Large intestine (tissue), 3 donors: Measurements from ENCODE around the gene ADAMTS17. TPM values are rescaled to one million over a fixed set of nuclear protein-coding genes. Genes with fewer than 3 reads are reported as not detected.

ENCODE experiments used
- DNase-seq, 2 donors: peaks; one replicate each; pipeline versions ENCODE4 v3.0.0 to v3.0.0-alpha.2; 2013
- H3K27ac ChIP-seq: one replicate; pipeline ENCODE4 v1.5.1; 2013; ENCODE audit warnings: low read length
- H3K27me3 ChIP-seq: 2 replicates; pipeline ENCODE4 v1.6.1; 2013; ENCODE audit warnings: low read length; ENCODE audit not compliant: control insufficient read depth, insufficient read depth
- H3K36me3 ChIP-seq: 2 replicates; pipeline ENCODE4 v1.6.1; 2013; ENCODE audit warnings: low read length; ENCODE audit not compliant: control insufficient read depth, insufficient read depth
- H3K4me1 ChIP-seq: one replicate; pipeline ENCODE4 v1.6.1; 2013; ENCODE audit warnings: low read length; ENCODE audit not compliant: control insufficient read depth, insufficient read depth
- H3K4me3 ChIP-seq: one replicate; pipeline ENCODE4 v1.5.1; 2013; ENCODE audit warnings: low read length
- H3K9me3 ChIP-seq: one replicate; pipeline ENCODE4 v1.6.1; 2013; ENCODE audit warnings: mild to moderate bottlenecking, low read depth, low read length, moderate library complexity; ENCODE audit not compliant: control insufficient read depth
- WGBS: methylation state at CpG from one replicate; pipeline ENCODE4 v1.1.5; 2013; ENCODE audit warnings: low lambda C conversion rate; ENCODE audit not compliant: insufficient coverage; 5-methylcytosine and 5-hydroxymethylcytosine counted together
- polyA plus RNA-seq: library from polyadenylated mRNA; unstranded; fragments of 120-200 nt; gene quantifications from one replicate; pipeline ENCODE4 v1.2.1, GENCODE V29; 2013

The ADAMTS17 gene
- polyA plus RNA-seq, 1 donor: 3.7 TPM

DNA sequence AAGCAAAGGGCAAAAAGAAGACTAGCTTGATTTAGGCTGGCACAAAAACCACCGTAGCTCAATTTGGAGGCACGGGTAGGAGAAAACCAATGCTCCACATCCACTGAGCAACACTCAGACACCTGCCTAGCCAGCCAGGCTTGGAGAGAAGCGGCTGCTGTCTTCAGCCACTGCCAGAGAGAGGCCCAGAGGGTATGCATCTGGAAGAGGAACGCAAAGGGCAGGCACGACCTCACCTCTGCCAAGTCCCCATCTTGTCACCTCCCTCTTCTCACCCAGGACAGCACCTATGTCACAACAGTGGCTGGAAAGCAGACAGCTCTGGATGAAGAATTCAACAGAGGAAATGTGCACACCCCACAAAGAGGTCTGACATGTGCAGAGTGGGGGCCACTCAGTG is 93.5 kb downstream of the ADAMTS17 start:
- Histone ChIP-seq H3K27me3 (no peaks in the 10 kb centered on the region), H3K27ac (no peak overlapping the region), H3K36me3 (no peaks in the 10 kb centered on the region), H3K4me1 (peaks cover 3% of the 10 kb centered on the region), H3K4me3 (no peak overlapping the region), H3K9me3 (no peaks in the 10 kb centered on the region)
- no CpG with 5 or more reads among the region's 5 CpGs for WGBS
- no peak for DNase-seq

DNA sequence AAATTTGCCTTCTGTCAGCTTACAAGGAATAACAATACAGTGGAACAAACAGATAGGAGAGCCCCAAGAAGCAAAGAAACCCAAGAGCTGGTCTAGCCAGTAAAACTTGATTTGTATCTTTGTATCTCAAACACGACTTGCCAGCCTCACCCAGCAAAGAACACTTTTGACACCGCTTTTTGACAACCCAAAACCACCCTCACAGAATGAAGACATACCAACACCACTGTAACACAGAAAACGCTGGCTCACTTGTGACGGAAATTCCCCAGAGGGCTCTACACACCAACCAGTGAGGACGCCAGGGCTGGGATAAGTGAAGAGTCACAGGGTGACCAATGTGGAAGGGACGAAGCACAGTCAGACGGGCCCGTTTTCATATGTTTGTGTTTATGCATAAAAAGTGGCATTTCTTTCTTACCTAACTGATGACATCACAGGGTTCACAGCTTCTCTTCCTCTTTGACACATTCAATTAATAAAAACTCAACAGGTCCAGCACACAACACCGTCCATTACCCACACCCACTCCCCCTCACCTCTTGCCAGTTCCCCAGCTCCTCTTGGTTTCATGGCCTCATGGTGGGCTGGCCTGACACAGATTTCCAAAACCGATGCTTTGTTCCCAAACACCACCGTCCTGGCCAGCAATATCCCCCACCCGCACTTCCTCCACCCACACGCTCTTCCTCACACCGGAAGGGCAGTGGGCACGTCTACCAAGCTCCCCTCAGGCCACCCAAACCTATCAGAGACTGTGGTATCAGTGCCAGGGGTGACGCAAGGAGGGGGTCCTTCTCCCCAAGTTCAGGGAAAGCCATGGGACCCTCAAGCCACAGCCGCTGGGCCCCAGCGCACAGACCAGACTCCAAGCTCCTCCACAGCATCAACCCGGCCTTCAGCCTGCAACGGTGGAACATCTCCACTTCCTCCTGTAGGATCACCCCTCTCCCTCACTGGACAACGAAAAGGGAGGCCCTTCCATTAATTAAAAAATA is 94.2 kb downstream of the ADAMTS17 start:
- 78% methylated on average over 3 of the region's 21 CpGs for WGBS
- H3K27ac ChIP-seq: no peak overlapping the region
- H3K4me1 ChIP-seq: peaks cover 3% of the 10 kb centered on the region

DNA sequence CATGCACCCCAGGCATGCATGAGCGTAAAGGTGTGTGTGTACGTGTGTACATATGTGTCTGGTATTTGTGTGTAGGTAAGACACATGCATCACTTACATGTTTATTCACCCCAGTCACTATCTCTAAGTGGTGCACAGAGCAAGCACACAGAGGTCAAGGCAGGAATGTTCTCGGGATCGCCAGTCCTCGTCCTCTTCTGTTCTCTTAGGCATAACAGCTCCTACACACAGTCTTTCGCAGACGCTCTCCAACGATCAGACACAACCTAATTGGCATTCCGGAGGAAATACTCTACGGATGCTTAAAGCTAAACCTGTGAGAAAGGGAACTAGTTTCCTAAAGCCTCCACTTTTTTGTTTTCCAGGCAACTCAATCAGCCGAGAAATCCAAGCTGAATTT is 95.9 kb downstream of the ADAMTS17 start:
- no CpG with 5 or more reads among the region's 11 CpGs for WGBS
- Histone ChIP-seq H3K27ac (no peak overlapping the region), H3K9me3 (no peaks in the 10 kb centered on the region), H3K27me3 (no peaks in the 10 kb centered on the region), H3K36me3 (no peaks in the 10 kb centered on the region), H3K4me1 (peaks cover 3% of the 10 kb centered on the region), H3K4me3 (no peak overlapping the region)
- DNase-seq: no peak

More for the DNA sequence above, 94.2 kb downstream of the ADAMTS17 start:
- H3K27me3 ChIP-seq: no peaks in the 10 kb centered on the region
- DNase-seq: no peak
- no peak overlapping the region for H3K4me3 ChIP-seq
- no peaks in the 10 kb centered on the region for H3K9me3 ChIP-seq
- no peaks in the 10 kb centered on the region for H3K36me3 ChIP-seq

DNA sequence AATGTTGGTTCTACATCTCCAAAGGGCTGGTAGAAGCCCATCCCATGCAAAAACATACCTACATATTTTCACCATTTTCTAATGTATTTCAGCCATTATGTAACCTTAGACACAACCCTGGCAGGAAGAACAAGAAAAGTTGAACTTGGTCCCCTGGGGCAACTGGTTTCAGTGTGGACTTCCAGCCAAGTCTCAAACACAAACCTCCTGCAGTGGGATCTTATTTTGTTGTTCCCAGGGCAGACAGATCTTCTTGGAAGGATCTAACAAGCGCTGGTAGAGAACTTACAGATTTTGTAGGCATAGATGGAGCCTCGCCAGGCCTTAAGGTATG is 96.3 kb downstream of the ADAMTS17 start:
- no peaks in the 10 kb centered on the region for H3K9me3 ChIP-seq
- peaks cover 3% of the 10 kb centered on the region for H3K4me1 ChIP-seq
- no peak for DNase-seq
- no CpG with 5 or more reads among the region's 2 CpGs for WGBS
- no peak overlapping the region for H3K4me3 ChIP-seq
- H3K27ac ChIP-seq: no peak overlapping the region
- H3K27me3 ChIP-seq: no peaks in the 10 kb centered on the region
- H3K36me3 ChIP-seq: no peaks in the 10 kb centered on the region

DNA sequence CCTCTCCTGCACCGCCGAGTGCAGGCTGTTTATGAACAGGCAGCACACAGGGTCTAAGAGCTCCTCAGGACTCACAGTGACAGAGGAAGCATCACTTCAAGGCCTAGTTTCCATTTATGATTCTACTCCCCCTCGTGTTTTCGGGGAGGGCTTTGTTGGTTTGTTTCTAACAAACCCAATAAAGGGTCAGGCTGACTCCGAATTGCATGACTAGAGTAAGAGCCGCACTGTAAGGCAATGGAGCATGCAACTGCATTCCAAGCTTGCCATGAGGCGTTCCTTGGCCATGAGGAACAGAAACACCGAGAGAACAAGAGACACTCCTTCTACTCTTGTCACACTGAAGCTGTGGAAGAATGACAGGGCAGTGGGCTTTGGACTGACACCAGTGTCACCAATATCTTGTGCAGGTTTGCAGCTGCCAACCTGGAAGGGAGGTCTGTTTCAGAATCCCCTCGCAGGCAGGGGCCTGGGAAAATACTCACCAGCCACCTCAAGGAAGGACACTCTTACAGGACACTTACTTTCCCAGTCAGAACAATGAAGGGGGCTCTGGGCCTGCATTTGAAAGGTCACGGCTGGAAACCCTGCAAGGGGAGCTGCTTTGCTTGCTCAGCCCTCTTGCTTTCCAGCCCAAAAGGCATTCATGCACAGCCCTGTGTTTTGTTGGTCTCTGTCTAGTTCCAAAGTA is 96.8 kb downstream of the ADAMTS17 start:
- WGBS: no CpG with 5 or more reads among the region's 10 CpGs
- no peak overlapping the region for H3K27ac ChIP-seq
- H3K4me3 ChIP-seq: no peak overlapping the region
- no peaks in the 10 kb centered on the region for H3K9me3 ChIP-seq
- DNase-seq: no peak
- no peaks in the 10 kb centered on the region for H3K27me3 ChIP-seq
- no peaks in the 10 kb centered on the region for H3K36me3 ChIP-seq
- peaks cover 3% of the 10 kb centered on the region for H3K4me1 ChIP-seq

DNA sequence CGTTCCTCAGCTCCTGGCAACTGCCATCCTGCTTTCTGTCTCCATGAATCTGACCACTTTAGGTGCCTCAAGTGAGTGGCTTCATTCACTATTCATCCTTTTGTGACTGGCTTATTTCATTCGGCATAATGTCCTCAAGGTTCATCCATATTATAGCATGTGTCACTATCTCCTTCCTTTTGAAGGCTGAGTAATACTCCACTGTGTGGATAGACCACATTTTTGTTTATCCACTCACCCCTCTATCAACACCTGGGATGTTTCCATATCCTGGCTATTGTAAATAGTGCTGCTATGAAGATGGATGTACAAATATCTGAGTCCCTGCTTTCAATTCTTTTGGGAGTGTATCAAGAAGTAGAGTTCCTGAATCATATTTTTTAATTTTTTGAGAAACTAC is 98.8 kb downstream of the ADAMTS17 start:
- no CpG with 5 or more reads among the region's 2 CpGs for WGBS
- no peaks in the 10 kb centered on the region for H3K27me3 ChIP-seq
- H3K4me3 ChIP-seq: no peak overlapping the region
- peaks cover 3% of the 10 kb centered on the region for H3K4me1 ChIP-seq
- H3K9me3 ChIP-seq: no peaks in the 10 kb centered on the region
- no peaks in the 10 kb centered on the region for H3K36me3 ChIP-seq
- H3K27ac ChIP-seq: no peak overlapping the region
- DNase-seq: no peak

DNA sequence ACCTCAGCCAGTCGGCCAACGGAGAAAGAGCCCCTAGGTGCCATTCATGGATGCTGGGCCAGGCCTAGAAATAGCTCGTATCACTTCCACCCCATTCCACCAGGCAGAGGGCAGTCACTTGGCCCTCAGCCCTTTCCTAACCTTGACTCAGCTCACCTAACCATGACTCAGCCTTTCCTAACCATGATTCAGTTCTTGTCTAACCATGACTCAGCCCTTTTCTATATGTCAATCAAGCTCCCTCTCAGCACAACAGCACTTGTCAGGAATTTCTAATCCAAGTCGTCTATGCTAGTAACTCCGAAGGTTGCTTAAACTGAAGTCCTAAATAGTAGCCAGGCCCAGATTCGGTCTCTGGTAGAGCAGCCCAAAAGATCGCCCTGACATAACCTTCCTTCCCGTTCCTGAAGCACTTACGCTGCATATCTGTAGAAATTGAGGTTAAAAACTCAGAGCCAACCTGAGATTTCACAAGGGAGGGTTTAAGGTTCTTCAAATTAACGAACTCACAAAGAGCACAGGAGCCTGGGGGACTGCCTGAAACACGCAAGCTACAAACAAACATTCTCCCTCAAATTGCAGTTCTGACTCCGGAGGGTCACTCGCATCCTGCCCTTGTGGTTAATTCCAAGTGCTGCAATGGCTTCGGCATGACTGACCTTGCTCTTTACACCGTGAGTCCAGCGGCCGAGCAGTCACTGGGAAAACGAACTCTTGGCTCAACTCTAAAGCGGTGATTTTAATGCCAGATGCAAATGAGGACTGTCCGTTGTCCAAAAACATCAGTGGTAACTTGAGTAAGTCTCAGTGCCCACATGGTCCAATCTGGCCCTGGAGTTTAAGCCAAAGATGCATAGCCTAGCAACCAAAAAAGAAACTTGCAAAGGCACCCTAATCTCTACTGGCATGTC is 99.9 kb downstream of the ADAMTS17 start:
- Histone ChIP-seq H3K36me3 (no peaks in the 10 kb centered on the region), H3K4me3 (no peak overlapping the region), H3K27me3 (no peaks in the 10 kb centered on the region), H3K4me1 (peaks cover 3% of the 10 kb centered on the region), H3K9me3 (no peaks in the 10 kb centered on the region), H3K27ac (no peak overlapping the region)
- DNase-seq: no peak
- WGBS: 90% methylated on average over 4 of the region's 20 CpGs

DNA sequence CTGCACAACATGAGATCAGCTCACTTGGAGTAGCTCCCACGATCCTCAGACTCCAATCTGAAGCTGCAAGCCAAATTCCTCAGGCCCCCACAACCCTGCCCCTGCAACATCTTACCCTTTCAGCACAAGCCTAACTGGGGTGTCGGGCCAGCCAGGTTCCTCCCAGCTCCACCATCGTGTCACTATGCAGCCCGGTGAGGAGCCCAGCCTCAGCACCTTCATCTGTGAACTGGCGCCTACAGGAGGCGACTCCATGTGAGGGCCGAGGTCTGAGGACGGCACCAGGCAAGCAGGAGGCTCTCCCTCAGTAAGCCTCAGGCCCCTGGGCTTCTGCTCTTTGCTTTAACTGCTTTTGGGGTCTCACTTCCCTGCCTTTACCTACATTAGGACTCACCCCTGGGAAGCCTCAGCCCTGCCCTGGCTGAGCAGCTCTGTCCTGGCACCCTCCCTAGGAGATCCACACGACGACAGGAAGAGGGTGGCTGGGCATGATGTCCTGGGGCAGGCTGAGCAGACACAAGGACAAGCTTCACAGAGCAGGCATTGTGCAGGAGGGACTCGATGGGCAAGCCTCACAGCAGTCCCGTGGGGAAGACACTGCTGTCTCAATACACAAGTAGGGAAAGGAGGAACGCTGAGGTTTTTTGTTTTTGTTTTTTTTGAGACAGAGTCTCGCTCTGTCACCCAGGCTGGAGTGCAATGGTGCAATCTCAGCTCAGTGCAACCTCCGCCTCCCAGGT is 104.6 kb downstream of the ADAMTS17 start:
- no peaks in the 10 kb centered on the region for H3K9me3 ChIP-seq
- H3K36me3 ChIP-seq: no peaks in the 10 kb centered on the region
- H3K27ac ChIP-seq: no peak overlapping the region
- H3K4me3 ChIP-seq: no peak overlapping the region
- DNase-seq: no peak
- H3K4me1 ChIP-seq: no peaks in the 10 kb centered on the region
- no CpG with 5 or more reads among the region's 15 CpGs for WGBS
- no peaks in the 10 kb centered on the region for H3K27me3 ChIP-seq

DNA sequence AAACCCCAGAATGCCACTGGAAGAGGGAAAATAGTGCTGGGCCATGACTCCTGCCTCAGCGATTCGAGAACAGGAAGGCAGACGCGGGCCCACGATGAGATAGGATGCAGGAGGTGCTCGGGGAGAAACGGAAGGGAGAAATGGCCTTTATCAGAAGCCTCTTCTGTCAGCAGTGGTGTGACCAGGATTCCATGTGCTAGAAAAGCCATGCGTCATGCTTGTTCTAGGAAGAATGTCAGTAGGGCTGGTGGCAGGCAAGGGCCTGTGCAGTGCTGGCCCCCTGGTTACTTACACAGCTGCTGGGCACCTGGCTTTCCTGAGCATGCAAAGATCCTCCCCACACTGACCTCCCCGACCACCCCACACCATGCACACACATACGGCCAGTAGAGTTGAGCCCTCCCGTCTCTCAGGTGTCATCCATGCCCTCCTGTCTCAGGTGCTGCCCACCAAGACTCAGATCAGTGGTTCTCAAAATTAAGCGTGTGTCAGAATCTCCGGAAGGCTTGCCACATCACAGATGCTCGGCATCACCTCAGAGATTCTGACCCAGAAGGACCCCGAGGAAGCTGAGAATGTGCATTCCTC is 106.7 kb downstream of the ADAMTS17 start:
- no peak overlapping the region for H3K4me3 ChIP-seq
- no peaks in the 10 kb centered on the region for H3K36me3 ChIP-seq
- no peak overlapping the region for H3K27ac ChIP-seq
- DNase-seq: no peak
- no peaks in the 10 kb centered on the region for H3K27me3 ChIP-seq
- WGBS: 79% methylated on average over 5 of the region's 15 CpGs
- H3K9me3 ChIP-seq: no peaks in the 10 kb centered on the region
- no peaks in the 10 kb centered on the region for H3K4me1 ChIP-seq
